ENCODE measurements around the gene FANCC.
A peak's percentile ranks its signal among the peaks of the same experiment; 100 is the strongest.
"Not testable (repeated sequence)": the region's sequence is repeated elsewhere in the genome, so short reads cannot be mapped to it uniquely, and the experiment has no call there.

The FANCC gene

GRCh38 chr9:95277509-95277908, 40.0 kb downstream of the FANCC start:
- no peak for DNase-seq

GRCh38 chr9:95276395-95276954, 41.0 kb downstream of the FANCC start:
- DNase-seq, result no peak

DNA sequence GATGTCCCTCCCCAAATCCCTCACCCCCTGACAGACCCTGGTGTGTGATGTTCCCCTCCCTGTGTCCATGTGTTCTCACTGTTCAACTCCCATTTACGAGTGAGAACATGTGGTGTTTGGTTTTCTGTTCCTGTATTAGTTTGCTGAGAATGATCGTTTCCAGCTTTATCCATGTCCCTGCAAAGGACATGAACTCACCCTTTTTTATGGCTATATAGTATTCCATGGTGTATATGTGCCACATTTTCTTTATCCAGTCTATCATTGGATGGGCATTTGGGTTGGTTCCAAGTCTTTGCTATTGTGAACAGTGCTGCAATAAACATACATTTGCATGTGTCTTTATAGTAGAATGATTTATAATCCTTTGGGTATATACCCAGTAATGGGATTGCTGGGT, 43.3 kb downstream of the FANCC start:
- not testable (repeated sequence) for DNase-seq

- no peak for DNase-seq
Measured at GRCh38 chr9:95273369-95274022, 44.0 kb downstream of the FANCC start.

GRCh38 chr9:95272830-95273229, 44.7 kb downstream of the FANCC start:
- DNase-seq, result no peak

- DNase-seq, result no peak
Measured at GRCh38 chr9:95270790-95271189, 46.7 kb downstream of the FANCC start.

DNA sequence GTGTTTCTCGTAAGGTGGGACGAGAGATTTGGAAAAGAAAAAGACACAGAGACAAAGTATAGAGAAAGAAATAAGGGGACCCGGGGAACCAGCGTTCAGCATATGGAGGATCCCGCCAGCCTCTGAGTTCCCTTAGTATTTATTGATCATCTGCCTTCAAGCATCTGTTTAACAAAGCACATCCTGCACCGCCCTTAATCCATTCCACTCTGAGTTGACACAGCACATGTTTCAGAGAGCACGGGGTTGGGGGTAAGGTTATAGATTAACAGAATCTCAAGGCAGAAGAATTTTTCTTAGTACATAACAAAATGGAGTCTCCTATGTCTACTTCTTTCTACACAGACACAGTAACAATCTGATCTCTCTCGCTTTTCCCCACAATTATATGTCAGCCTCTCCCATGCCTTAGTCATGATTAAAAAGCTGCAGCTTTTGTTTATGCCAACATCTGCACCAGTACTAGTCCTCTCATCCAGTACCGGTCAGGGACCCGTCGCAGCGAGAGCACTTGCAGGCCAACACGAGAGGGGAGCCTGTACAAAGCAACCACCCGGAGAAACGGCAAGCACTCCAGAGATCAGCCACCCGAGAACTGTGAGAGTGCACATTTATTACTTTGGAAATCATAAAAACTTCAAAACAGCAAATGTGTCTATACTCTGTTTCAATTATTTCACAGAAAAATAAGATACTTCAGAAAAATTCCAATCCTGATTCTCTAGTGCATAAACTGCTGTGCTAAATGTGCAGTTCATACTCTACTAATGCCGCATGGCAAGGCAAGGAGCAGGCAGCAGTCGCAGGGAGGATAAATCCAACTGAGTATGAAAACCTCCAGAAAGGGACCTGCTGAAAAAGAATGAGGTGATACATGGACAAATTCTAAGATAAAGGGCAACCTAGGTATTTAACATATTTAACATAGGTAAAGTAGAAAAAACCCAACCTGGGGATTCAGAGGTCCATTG, 47.4 kb downstream of the FANCC start:
- not testable (repeated sequence) for DNase-seq

GRCh38 chr9:95268681-95269080, 48.8 kb downstream of the FANCC start:
- peak; percentile 15 for DNase-seq

- no peak for DNase-seq
Measured at GRCh38 chr9:95266649-95267048, 50.9 kb downstream of the FANCC start.

GRCh38 chr9:95265960-95266359, 51.5 kb downstream of the FANCC start:
- DNase-seq, result no peak

GRCh38 chr9:95264954-95265615, 52.4 kb downstream of the FANCC start:
- no peak for DNase-seq

DNA sequence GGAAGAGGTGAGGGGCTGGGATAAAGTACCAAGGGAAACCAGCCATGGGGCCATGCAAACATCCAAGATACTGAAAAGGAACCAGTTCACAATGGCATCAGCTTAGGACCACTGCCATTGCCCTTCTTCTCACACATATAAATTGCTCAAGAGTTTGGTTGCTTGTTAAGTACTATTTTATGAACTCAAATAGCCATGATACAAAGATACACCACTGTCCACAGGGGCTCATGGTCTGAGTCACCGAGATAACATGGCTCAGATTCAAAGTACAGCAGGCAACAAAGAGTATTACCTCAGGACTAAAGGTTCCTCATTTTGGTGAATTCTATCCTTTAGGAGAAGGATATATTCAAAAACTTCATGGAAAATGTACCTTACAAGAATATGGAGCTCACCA, 55.6 kb downstream of the FANCC start:
- no peak for DNase-seq

GRCh38 chr9:95250462-95251221, 66.9 kb downstream of the FANCC start:
- DNase-seq, result no peak

- DNase-seq, result no peak
Measured at GRCh38 chr9:95249986-95250385, 67.5 kb downstream of the FANCC start.

- no peak for DNase-seq
Measured at GRCh38 chr9:95246547-95246946, 71.0 kb downstream of the FANCC start.

DNA sequence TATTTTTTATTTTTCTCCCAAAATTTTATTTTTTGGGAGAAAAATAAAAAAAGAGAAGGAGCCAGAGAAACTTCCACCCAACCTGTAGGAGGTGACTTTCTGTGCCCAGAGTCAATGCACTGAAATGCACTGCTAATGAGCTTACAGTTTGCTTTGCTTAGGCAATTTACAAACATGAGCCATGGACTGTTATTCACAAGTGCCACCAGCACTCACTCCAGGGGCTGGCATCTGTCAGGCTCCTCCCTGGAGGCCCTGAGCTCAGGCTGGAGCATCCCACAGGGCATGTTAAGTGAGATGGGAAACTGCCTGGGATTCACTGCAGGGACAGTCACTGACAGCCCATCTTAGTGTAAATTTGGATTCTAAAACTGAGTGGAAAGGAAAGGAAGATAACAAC, 74.9 kb downstream of the FANCC start:
- DNase-seq, result no peak

GRCh38 chr9:95239071-95239470, 78.4 kb downstream of the FANCC start:
- no peak for DNase-seq

DNA sequence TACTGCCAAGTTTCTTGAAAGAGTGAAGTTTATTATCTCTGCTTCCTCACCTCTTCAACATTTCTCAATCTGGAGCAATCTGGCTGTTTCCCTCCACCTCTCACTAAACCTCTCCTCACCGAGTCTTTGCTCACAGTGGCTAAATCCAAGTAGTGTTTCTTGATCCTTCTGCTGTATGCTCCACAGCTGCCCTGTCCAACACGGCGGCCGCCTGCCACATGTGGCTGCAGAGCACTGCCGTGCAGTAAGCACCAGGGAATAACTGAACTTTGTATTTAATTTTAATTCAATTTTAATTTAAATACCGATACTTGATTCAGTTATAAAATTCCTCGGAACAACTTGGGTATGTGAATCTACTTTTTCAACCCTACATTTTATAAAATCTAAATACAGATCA, 80.2 kb downstream of the FANCC start:
- DNase-seq, result no peak

- no peak for DNase-seq
Measured at GRCh38 chr9:95230046-95230445, 87.5 kb downstream of the FANCC start.

DNA sequence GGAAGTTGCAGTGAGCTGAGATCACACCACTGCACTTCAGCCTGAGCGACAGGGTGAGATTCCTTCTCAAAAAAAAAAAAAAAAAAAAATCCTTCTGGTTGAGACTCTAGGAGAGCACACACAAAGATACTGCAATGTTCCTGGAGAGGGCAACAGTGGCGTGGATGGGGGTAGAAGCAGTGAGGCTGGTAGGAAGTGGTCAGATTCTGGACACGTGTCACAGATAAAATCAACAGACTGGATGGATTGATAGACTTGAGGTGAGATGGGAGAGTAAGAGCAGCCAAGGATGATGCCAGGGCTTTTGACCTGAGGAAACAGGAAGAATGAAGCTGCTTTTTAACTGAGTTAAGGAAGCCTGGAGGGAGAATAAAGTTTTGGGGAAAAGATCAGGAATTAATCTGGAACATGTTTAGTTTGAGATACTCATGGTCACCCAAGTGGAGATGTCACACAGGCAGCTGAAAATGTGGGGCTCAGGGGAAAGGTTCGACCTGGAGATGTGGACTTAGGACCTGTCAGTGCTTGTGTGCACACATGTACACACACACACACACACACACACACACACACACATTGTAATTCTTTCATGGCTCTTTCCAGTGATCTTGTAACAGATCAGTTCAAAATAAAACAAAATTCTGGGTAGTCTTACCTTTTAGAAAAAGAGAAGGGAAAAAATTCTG, 88.1 kb downstream of the FANCC start:
- no peak for DNase-seq

DNA sequence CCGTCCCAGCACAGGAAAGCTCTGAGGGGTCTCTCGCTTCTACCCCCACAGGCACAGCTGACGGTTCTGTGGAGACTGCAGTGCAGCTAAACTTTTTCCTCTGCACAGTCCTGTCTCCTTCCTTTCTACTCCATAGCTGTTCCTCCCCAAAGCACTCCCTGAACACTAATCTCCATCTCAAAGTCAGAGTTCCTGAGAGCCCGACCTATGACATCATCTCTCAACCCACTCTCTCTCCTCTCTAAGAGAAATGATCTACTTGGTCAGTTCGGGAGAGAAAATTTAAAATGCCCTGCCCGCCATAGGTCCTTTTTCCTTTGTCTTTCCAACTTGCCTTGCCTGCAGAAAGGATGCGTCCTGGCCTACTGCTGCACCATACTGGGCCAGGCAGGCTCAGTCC, 90.6 kb downstream of the FANCC start:
- no peak for DNase-seq

GRCh38 chr9:95225726-95226106, 91.8 kb downstream of the FANCC start:
- no peak for DNase-seq

Measured in RPMI8226 (cell line).